Endothelial cell of umbilical vein (primary cell): Measurements from ENCODE around the gene MCOLN3.

ENCODE experiments used
- EZH2 ChIP-seq: IDR thresholded peaks from 2 replicates; pipeline ENCODE4 v1.6.1; 2012; ENCODE audit warnings: borderline replicate concordance, low read depth, mild to moderate bottlenecking, moderate library complexity, low read length, inconsistent platforms; ENCODE audit not compliant: severe bottlenecking
- FOS ChIP-seq: IDR thresholded peaks from 2 replicates; pipeline ENCODE4 v1.6.1; 2011; ENCODE audit warnings: mild to moderate bottlenecking, low read length, moderate library complexity, borderline replicate concordance; ENCODE audit not compliant: insufficient read depth
- GATA2 ChIP-seq: IDR thresholded peaks from 2 replicates; pipeline ENCODE4 v1.7.0; 2011; ENCODE audit warnings: low read depth, mild to moderate bottlenecking, moderate library complexity, mixed read lengths, low read length; ENCODE audit not compliant: insufficient read length, insufficient read depth
- JUN ChIP-seq: IDR thresholded peaks from 2 replicates; pipeline ENCODE4 v1.6.1; 2011; ENCODE audit warnings: borderline replicate concordance, low read depth; ENCODE audit not compliant: insufficient read length, insufficient read depth
- MYC ChIP-seq: IDR thresholded peaks from one replicate; pipeline ENCODE4 v1.6.1; 2011; ENCODE audit warnings: mild to moderate bottlenecking, low read depth, low read length
- POLR2A ChIP-seq: IDR thresholded peaks from 2 replicates; pipeline ENCODE4 v1.6.1; 2012; ENCODE audit warnings: low read depth, mild to moderate bottlenecking, control low read depth, low read length
- POLR2AphosphoS5 ChIP-seq: IDR thresholded peaks from 2 replicates; pipeline ENCODE4 v1.6.1; 2012; ENCODE audit warnings: low read depth, mild to moderate bottlenecking, control low read depth, low read length, moderate library complexity; ENCODE audit not compliant: insufficient read depth
- TF ChIP-seq, protein P1 (sequence below), 2 donors: IDR thresholded peaks; 1 replicate in 1 of 2; 2 replicates in 1 of 2; pipeline ENCODE4 v1.5.1; 2011; ENCODE audit warnings: low read length in 2 of 2, mild to moderate bottlenecking in 2 of 2, moderate library complexity in 2 of 2, control low read depth in 1 of 2, inconsistent platforms in 1 of 2, low read depth in 1 of 2; ENCODE audit not compliant: insufficient read depth in 1 of 2; ENCODE audit errors: extremely low read depth in 1 of 2
- TF ChIP-seq, protein P2 (sequence below): IDR thresholded peaks from 2 replicates; pipeline ENCODE4 v1.6.1; 2011; ENCODE audit not compliant: insufficient read depth, insufficient read length

DNA sequence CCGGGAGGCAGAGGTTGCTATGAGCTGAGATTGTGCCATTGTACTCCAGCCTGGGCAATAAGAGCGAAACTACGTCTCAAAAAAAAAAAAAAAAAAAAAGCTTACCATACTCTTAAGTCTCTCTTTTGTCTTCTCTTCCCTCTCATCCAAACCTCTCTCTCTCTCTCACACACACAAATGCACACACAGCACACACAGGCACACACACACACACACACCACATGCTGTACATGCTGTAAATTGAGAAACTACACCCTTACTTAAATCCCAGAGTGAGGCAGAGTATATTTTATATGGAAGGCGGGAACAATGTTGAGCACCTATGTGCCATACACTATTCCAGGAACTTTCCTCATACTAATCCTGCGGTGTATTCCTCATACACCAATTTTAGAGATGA, 6.5 kb downstream of the MCOLN3 start:
- TF ChIP-seq, protein P1, sequence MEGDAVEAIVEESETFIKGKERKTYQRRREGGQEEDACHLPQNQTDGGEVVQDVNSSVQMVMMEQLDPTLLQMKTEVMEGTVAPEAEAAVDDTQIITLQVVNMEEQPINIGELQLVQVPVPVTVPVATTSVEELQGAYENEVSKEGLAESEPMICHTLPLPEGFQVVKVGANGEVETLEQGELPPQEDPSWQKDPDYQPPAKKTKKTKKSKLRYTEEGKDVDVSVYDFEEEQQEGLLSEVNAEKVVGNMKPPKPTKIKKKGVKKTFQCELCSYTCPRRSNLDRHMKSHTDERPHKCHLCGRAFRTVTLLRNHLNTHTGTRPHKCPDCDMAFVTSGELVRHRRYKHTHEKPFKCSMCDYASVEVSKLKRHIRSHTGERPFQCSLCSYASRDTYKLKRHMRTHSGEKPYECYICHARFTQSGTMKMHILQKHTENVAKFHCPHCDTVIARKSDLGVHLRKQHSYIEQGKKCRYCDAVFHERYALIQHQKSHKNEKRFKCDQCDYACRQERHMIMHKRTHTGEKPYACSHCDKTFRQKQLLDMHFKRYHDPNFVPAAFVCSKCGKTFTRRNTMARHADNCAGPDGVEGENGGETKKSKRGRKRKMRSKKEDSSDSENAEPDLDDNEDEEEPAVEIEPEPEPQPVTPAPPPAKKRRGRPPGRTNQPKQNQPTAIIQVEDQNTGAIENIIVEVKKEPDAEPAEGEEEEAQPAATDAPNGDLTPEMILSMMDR (IDR thresholded peaks at IDR 0.05; ENCODE audit: extremely low read depth in 1 of 2, insufficient read depth in 1 of 2, low read depth in 1 of 2, low read length in 2 of 2) = no peak
- TF ChIP-seq, protein P2, sequence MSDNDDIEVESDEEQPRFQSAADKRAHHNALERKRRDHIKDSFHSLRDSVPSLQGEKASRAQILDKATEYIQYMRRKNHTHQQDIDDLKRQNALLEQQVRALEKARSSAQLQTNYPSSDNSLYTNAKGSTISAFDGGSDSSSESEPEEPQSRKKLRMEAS = no peak
- TF ChIP-seq EZH2 (no peak), POLR2A (no peak), JUN (no peak), GATA2 (no peak), FOS (no peak), POLR2AphosphoS5 (no peak), MYC (no peak)
